ENCODE measurements around the gene MIER3. TPM values are rescaled to one million over a fixed set of nuclear protein-coding genes. Genes with fewer than 3 reads are reported as not detected.

Gene MIER3
- total and polyA plus RNA-seq, 9 of the 15 experiments (the other 6 are each of a cell fraction or from before 2014, with no cell fraction given): 4.1 to 29.3 (median 13.0) TPM

DNA sequence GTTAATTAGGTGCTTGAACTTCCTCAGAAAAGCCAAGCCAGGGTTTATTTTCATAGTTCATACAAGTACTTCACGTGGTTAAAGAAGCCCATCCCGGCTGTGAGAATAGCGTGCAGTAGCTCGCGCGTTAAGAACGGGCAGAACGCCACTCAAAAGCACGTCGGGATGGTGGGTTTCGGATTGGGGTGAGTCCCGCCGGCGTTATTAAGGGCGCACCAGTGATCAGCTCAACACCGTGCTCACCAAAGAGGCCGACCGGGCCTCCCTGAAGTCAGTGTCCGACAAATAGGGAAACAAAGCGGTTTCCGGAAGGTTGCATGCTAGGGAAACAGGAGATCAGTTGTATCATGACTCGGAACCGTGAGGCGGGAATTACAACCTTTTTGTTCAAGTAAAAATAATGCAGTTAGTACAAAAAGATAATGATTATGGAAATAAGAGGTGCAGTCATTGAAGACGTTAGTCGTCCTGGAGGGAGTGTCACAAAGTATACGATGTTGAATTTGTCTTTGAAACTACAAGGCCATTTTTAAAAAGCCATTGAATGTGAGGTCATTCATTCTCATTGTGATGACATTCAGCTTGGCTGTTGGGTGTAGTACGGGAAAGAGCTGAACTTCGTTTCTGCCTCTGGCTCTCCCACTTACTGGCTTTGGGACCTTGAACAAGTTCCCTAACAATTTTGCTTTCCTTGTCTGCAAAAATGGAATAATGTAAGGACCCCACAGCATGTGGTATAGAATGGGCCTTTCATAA, 41.5 kb downstream of the MIER3 start (continued):
- no peak for TF ChIP-seq RBM15 (IDR thresholded peaks at IDR 0.05; ENCODE audit: insufficient read depth, low read length)
- TF ChIP-seq CCAR2 (IDR thresholded peaks at IDR 0.05; ENCODE audit: low read depth, low read length): no peak
- no peak for TF ChIP-seq ZNF184 (CRISPR knock-in tag; IDR thresholded peaks at IDR 0.05)
- TF ChIP-seq, protein P1, sequence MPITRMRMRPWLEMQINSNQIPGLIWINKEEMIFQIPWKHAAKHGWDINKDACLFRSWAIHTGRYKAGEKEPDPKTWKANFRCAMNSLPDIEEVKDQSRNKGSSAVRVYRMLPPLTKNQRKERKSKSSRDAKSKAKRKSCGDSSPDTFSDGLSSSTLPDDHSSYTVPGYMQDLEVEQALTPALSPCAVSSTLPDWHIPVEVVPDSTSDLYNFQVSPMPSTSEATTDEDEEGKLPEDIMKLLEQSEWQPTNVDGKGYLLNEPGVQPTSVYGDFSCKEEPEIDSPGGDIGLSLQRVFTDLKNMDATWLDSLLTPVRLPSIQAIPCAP (CRISPR knock-in tag; IDR thresholded peaks at IDR 0.05; ENCODE audit: borderline replicate concordance): no peak
- no peak for TF ChIP-seq LCOR (CRISPR knock-in tag; IDR thresholded peaks at IDR 0.05)
- TF ChIP-seq, protein P2, sequence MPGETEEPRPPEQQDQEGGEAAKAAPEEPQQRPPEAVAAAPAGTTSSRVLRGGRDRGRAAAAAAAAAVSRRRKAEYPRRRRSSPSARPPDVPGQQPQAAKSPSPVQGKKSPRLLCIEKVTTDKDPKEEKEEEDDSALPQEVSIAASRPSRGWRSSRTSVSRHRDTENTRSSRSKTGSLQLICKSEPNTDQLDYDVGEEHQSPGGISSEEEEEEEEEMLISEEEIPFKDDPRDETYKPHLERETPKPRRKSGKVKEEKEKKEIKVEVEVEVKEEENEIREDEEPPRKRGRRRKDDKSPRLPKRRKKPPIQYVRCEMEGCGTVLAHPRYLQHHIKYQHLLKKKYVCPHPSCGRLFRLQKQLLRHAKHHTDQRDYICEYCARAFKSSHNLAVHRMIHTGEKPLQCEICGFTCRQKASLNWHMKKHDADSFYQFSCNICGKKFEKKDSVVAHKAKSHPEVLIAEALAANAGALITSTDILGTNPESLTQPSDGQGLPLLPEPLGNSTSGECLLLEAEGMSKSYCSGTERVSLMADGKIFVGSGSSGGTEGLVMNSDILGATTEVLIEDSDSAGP (CRISPR knock-in tag; IDR thresholded peaks at IDR 0.05): 0 out of 2 replicates have a peak, but pooled peaks have one; percentile 9
- TF ChIP-seq, protein P3, sequence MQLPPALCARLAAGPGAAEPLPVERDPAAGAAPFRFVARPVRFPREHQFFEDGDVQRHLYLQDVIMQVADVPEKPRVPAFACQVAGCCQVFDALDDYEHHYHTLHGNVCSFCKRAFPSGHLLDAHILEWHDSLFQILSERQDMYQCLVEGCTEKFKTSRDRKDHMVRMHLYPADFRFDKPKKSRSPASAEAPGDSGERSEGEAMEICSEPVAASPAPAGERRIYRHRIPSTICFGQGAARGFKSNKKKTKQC (CRISPR knock-in tag; IDR thresholded peaks at IDR 0.05): 0 out of 2 replicates have a peak, but pooled peaks have one; percentile 60
- TF ChIP-seq SAFB2 (IDR thresholded peaks at IDR 0.05; ENCODE audit: borderline replicate concordance, low read depth, low read length, severe bottlenecking): no peak
- TF ChIP-seq HIVEP1 (CRISPR knock-in tag; IDR thresholded peaks at IDR 0.05): no peak
- no peak for TF ChIP-seq KLF10 (CRISPR knock-in tag; IDR thresholded peaks at IDR 0.05)
- 0 out of 4 replicates have a peak, but pooled peaks of 1 of the 2 experiments have one; percentile 3 for TF ChIP-seq SRF (CRISPR knock-in tag; IDR thresholded peaks at IDR 0.05)
- no peak for TF ChIP-seq BCL6 (CRISPR knock-in tag; IDR thresholded peaks at IDR 0.05)
- no peak for TF ChIP-seq ZNF717 (CRISPR knock-in tag; IDR thresholded peaks at IDR 0.05)
- TF ChIP-seq, protein P4, sequence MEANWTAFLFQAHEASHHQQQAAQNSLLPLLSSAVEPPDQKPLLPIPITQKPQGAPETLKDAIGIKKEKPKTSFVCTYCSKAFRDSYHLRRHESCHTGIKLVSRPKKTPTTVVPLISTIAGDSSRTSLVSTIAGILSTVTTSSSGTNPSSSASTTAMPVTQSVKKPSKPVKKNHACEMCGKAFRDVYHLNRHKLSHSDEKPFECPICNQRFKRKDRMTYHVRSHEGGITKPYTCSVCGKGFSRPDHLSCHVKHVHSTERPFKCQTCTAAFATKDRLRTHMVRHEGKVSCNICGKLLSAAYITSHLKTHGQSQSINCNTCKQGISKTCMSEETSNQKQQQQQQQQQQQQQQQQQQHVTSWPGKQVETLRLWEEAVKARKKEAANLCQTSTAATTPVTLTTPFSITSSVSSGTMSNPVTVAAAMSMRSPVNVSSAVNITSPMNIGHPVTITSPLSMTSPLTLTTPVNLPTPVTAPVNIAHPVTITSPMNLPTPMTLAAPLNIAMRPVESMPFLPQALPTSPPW (CRISPR knock-in tag; IDR thresholded peaks at IDR 0.05): no peak
- TF ChIP-seq, protein P5, sequence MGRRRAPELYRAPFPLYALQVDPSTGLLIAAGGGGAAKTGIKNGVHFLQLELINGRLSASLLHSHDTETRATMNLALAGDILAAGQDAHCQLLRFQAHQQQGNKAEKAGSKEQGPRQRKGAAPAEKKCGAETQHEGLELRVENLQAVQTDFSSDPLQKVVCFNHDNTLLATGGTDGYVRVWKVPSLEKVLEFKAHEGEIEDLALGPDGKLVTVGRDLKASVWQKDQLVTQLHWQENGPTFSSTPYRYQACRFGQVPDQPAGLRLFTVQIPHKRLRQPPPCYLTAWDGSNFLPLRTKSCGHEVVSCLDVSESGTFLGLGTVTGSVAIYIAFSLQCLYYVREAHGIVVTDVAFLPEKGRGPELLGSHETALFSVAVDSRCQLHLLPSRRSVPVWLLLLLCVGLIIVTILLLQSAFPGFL (CRISPR knock-in tag; IDR thresholded peaks at IDR 0.05): no peak
- TF ChIP-seq ARID2 (IDR thresholded peaks at IDR 0.05): no peak
- no peak for TF ChIP-seq MBD2 (IDR thresholded peaks at IDR 0.05; ENCODE audit: borderline replicate concordance, low read depth)
- TF ChIP-seq SIX5 (IDR thresholded peaks at IDR 0.05; ENCODE audit: borderline replicate concordance in 1 of 2, insufficient read depth in 1 of 2, low read depth in 1 of 2, low read length in 2 of 2): no peak
- no peak for TF ChIP-seq NR2C1 (IDR thresholded peaks at IDR 0.05)
- TF ChIP-seq NR2C1 (tag; IDR thresholded peaks at IDR 0.05): no peak
